IPS-15b (cell line): ENCODE data around the gene CNTNAP2.

Experiments used
- H3K27me3 ChIP-seq: one replicate; pipeline ENCODE4 v1.6.1; 2013; ENCODE audit warnings: low read length; ENCODE audit not compliant: control insufficient read depth, insufficient read depth
- H3K36me3 ChIP-seq: one replicate; pipeline ENCODE4 v1.6.1; 2013; ENCODE audit warnings: low read length; ENCODE audit not compliant: control insufficient read depth, insufficient read depth
- H3K4me1 ChIP-seq: one replicate; pipeline ENCODE4 v1.6.1; 2013; ENCODE audit warnings: mild to moderate bottlenecking, low read length; ENCODE audit not compliant: control insufficient read depth, insufficient read depth
- H3K4me3 ChIP-seq: one replicate; pipeline ENCODE4 v1.5.1; 2013; ENCODE audit warnings: low read depth, low read length
- H3K9ac ChIP-seq: one replicate; pipeline ENCODE4 v1.6.1; 2013; ENCODE audit warnings: low read depth, mild to moderate bottlenecking, low read length
- H3K9me3 ChIP-seq: one replicate; pipeline ENCODE4 v1.6.1; 2013; ENCODE audit warnings: mild to moderate bottlenecking, low read length; ENCODE audit not compliant: control insufficient read depth, insufficient read depth

CNTNAP2 gene

DNA sequence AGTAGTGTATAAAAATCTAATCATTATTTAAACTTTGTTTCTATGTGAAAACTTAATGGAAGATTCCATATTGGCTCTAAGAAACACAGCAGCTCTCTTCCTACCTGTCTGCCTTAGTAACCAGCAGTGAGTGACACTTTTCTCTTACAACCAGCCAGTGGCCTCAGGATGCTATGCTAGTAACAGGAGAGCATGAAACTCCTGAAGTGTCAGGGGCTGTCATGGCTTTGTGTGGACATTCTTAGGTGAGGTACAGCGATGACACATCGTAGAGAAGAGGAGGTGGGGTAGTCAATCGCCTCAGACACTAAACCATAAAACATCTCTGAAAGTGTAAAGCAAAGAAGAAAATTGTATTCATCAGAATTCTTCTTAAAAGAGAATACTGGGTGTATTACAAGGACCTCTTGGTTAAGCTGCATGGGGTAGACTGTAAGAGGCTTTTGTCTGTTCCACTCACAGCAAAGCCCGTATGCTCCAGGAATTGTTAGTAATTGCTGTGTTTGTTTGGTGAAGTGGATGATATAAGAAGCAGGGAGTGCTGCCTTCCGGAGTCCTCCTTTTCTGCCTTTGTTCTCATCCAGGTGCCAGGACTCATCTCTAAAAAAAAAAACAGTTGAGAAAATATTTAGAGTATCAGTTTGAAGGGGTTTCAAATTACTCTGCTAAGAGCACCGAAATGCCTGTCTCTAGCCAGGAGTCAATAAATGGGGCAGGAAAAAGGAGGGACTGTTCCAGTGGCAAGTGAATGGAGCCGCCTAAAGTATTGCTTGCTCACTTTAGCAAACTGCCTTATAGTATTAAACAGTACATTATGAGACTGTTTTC lies 518.8 kb downstream of the CNTNAP2 start:
- H3K4me1 ChIP-seq = no peaks in the 10 kb centered on the region
- no peaks in the 10 kb centered on the region for H3K27me3 ChIP-seq
- no peak overlapping the region for H3K4me3 ChIP-seq
- no peak overlapping the region for H3K9ac ChIP-seq
- H3K9me3 ChIP-seq = no peaks in the 10 kb centered on the region
- no peaks in the 10 kb centered on the region for H3K36me3 ChIP-seq

DNA sequence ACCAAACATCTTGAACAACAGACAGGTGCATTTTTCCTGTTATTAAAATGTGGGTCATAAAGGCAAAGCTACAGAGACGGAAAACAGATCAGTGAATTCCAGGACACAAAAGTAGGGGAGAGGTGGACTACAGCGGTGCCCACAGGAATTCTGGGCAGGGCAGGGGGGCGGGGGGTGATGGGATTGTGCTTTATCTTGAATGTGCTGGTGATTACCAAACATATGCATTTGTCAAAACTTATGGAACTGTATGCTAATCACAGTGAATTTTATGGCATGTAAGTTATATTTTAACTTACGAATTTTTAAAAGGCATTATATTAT lies 519.4 kb downstream of the CNTNAP2 start:
- Histone ChIP-seq H3K9ac (no peak overlapping the region), H3K27me3 (no peaks in the 10 kb centered on the region), H3K9me3 (no peaks in the 10 kb centered on the region), H3K4me1 (no peaks in the 10 kb centered on the region), H3K36me3 (no peaks in the 10 kb centered on the region), H3K4me3 (no peak overlapping the region)

- Histone ChIP-seq H3K27me3 (no peaks in the 10 kb centered on the region), H3K9me3 (no peaks in the 10 kb centered on the region), H3K4me3 (no peak overlapping the region), H3K36me3 (no peaks in the 10 kb centered on the region), H3K9ac (no peak overlapping the region), H3K4me1 (no peaks in the 10 kb centered on the region)
These were observed 520.0 kb downstream of the CNTNAP2 start for GRCh38 chr7:146636581-146636980.

DNA sequence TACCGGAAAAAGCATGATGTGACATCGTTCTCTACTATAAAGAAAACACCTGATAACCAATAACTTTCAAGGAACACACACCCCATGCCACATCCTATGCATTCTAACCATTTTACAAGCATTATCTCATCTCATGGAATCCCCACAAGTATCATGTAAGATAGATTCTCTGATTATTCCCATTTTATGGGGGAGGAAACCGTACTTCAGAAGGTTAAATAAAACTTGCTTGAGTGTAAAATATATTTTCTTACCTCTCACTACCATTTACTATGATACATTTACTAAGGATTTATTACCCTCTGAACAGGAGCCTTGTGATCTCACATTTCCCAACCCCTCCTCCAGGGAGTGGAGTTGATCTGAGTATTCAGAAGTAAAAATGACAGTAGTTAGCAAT lies 522.7 kb downstream of the CNTNAP2 start:
- Histone ChIP-seq H3K9ac (no peak overlapping the region), H3K4me1 (no peaks in the 10 kb centered on the region), H3K27me3 (no peaks in the 10 kb centered on the region), H3K9me3 (no peaks in the 10 kb centered on the region), H3K36me3 (no peaks in the 10 kb centered on the region), H3K4me3 (no peak overlapping the region)

DNA sequence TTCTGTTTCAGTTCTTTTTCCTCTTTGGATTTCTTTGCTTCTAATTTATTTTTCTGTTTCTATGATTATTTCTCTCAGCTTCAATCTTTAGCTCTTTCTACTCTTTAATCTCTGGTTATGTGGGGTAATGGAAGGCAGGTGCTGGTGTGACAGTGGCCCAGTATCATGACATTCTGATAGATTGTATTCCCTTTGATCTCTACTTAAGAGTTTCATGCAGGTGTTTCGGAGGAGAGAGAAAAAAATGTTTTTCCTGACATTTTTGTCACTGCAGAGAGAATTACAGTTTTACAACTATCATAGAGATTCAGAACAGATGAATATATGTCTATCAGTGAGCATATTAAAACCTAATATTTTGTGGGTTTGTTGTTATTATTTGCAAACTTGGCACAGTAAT lies 524.9 kb downstream of the CNTNAP2 start:
- no peaks in the 10 kb centered on the region for H3K4me1 ChIP-seq
- H3K36me3 ChIP-seq = no peaks in the 10 kb centered on the region
- no peak overlapping the region for H3K9ac ChIP-seq
- no peaks in the 10 kb centered on the region for H3K27me3 ChIP-seq
- no peaks in the 10 kb centered on the region for H3K9me3 ChIP-seq
- no peak overlapping the region for H3K4me3 ChIP-seq

DNA sequence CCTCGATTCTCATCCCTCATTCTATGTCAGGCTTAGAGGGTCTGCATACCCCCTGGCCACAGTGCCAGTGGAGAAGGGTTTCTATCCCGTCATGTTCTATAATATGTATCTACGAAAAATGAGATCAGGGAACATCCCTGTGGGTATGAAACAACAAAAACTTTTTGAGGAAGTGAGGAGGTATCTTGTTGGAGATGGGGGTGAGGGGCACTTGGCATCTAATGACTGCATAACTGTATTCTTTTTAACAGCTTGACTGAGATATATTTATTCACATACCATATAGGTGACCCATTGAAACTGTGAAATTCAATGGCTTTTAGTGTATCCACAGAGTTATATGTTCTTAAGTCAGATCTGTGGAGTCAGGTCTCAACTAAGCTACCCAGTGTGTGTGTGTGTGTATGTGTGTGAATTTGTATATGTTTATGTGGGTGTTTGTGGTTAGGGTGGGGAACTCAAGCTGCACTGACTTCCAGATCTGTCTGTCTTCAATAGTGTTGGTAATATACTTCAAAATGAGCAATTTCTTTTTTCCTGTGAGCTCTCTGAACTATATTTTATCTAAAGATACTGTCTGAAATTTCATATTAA lies 528.9 kb downstream of the CNTNAP2 start:
- no peak overlapping the region for H3K9ac ChIP-seq
- no peaks in the 10 kb centered on the region for H3K36me3 ChIP-seq

DNA sequence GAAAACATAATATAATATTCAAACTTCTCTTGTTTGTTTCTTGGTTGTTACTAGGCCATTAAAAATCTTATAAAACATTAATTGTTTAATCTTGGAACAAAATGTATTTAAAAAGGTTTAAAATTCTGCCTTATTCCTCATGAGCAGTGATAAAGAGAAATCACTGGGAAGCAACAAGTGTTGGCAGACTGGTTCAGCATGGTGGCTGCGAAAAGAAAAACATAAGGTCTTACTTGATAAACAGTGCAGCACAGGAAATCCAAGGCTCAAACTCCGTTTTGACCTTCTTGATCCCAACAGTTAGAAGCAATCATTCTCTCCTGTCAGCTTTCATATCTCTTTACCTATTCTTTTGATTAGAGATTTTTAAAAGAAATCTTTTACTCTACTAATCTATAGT lies 530.8 kb downstream of the CNTNAP2 start:
- H3K4me1 ChIP-seq = no peaks in the 10 kb centered on the region
- no peaks in the 10 kb centered on the region for H3K27me3 ChIP-seq
- no peak overlapping the region for H3K9ac ChIP-seq
- H3K4me3 ChIP-seq = no peak overlapping the region
- no peaks in the 10 kb centered on the region for H3K36me3 ChIP-seq
- no peaks in the 10 kb centered on the region for H3K9me3 ChIP-seq

More for the DNA sequence above, 528.9 kb downstream of the CNTNAP2 start:
- no peaks in the 10 kb centered on the region for H3K4me1 ChIP-seq
- H3K27me3 ChIP-seq = no peaks in the 10 kb centered on the region
- no peaks in the 10 kb centered on the region for H3K9me3 ChIP-seq
- no peak overlapping the region for H3K4me3 ChIP-seq

DNA sequence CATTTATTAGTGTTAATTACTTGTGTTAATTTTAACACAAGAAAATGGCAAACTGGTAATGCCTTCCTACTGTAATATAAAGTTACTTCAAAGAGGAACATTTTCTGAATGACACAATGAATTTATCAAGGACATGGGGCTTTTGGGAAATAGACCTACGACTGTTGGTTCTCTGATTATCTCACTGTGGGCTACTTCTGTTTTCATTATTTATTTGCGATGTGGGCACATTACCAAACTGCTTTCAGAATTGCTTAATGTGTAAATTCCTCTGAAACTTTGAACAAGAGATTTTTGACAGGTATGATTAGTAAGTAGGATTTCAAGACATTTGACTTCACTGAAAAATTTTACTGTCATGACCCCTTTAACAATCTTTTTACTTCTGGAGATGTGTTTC lies 535.6 kb downstream of the CNTNAP2 start:
- H3K9ac ChIP-seq = no peak overlapping the region
- H3K4me3 ChIP-seq = no peak overlapping the region
- H3K36me3 ChIP-seq = no peaks in the 10 kb centered on the region
- H3K27me3 ChIP-seq = no peaks in the 10 kb centered on the region
- no peaks in the 10 kb centered on the region for H3K4me1 ChIP-seq
- H3K9me3 ChIP-seq = no peaks in the 10 kb centered on the region

- Histone ChIP-seq H3K27me3 (no peaks in the 10 kb centered on the region), H3K4me1 (no peaks in the 10 kb centered on the region), H3K9ac (no peak overlapping the region), H3K36me3 (no peaks in the 10 kb centered on the region), H3K4me3 (no peak overlapping the region), H3K9me3 (no peaks in the 10 kb centered on the region)
These were observed 537.4 kb downstream of the CNTNAP2 start for GRCh38 chr7:146654048-146654447.

GRCh38 chr7:146655928-146656797 lies 539.6 kb downstream of the CNTNAP2 start:
- H3K27me3 ChIP-seq = no peaks in the 10 kb centered on the region
- no peaks in the 10 kb centered on the region for H3K4me1 ChIP-seq
- H3K36me3 ChIP-seq = no peaks in the 10 kb centered on the region
- H3K9ac ChIP-seq = no peak overlapping the region
- no peak overlapping the region for H3K4me3 ChIP-seq
- H3K9me3 ChIP-seq = no peaks in the 10 kb centered on the region

DNA sequence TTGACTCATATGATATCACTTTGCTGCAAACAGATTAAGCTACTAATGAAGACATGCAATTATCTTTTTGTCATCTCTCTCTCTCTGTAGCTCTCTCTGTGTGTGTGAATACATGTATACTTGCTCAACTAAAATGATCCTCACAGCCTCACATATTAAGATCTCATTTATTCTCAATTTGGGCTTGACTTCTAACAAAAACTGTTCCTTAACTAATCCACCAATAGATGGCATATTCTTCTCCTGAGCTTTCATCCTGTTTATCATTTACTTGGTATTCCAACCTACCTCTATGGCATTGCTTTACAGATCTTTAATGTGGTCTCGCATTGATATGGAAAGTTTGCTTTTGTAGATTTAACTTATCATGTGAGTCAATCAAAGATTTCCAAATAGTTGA lies 540.4 kb downstream of the CNTNAP2 start:
- Histone ChIP-seq H3K4me1 (no peaks in the 10 kb centered on the region), H3K9ac (no peak overlapping the region), H3K4me3 (no peak overlapping the region), H3K27me3 (no peaks in the 10 kb centered on the region), H3K36me3 (no peaks in the 10 kb centered on the region), H3K9me3 (no peaks in the 10 kb centered on the region)

DNA sequence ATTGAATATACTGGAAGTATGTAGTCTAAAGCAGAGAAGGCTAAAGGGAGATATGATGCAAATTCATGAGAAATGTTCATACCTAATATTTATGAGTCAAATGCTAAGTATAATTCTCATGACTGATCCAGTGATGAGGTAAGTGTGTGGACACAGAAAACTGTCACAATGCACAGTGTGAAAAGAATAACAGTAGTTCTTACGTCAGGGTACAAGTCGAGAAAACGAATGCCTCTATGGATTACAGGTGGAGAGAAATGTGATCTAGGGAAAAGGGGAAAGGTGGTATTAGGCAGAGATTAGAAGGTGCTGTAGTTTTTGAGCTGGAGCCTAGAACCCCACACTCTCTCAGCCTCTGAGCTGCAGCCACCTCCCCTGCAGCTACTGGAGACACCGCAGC lies 542.0 kb downstream of the CNTNAP2 start:
- Histone ChIP-seq H3K9ac (no peak overlapping the region), H3K4me1 (no peaks in the 10 kb centered on the region), H3K36me3 (no peaks in the 10 kb centered on the region), H3K27me3 (no peaks in the 10 kb centered on the region), H3K4me3 (no peak overlapping the region), H3K9me3 (no peaks in the 10 kb centered on the region)
